ENCODE results near the gene MGAT4B.

- no peak for TF ChIP-seq POLR2A (IDR thresholded peaks at IDR 0.05)
- TF ChIP-seq, protein P1, sequence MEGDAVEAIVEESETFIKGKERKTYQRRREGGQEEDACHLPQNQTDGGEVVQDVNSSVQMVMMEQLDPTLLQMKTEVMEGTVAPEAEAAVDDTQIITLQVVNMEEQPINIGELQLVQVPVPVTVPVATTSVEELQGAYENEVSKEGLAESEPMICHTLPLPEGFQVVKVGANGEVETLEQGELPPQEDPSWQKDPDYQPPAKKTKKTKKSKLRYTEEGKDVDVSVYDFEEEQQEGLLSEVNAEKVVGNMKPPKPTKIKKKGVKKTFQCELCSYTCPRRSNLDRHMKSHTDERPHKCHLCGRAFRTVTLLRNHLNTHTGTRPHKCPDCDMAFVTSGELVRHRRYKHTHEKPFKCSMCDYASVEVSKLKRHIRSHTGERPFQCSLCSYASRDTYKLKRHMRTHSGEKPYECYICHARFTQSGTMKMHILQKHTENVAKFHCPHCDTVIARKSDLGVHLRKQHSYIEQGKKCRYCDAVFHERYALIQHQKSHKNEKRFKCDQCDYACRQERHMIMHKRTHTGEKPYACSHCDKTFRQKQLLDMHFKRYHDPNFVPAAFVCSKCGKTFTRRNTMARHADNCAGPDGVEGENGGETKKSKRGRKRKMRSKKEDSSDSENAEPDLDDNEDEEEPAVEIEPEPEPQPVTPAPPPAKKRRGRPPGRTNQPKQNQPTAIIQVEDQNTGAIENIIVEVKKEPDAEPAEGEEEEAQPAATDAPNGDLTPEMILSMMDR (IDR thresholded peaks at IDR 0.05), result no peak
- TF ChIP-seq POLR2AphosphoS5 (IDR thresholded peaks at IDR 0.05), result no peak
- TF ChIP-seq EP300 (IDR thresholded peaks at IDR 0.05), result no peak
Measured at GRCh38 chr5:179794171-179794570, 12.5 kb downstream of the MGAT4B start.

Data from sigmoid colon (tissue), 4 donors.